HG03066 (cell line): ENCODE results near the gene SUCNR1.
"Not testable (repeated sequence)": the region's sequence is repeated elsewhere in the genome, so short reads cannot be mapped to it uniquely, and the experiment has no call there.

Source experiments
- ATAC-seq: cut with Tn5 transposase; IDR thresholded peaks from one replicate; pipeline ENCODE4 v1.9.1; 2021; ENCODE audit warnings: low read depth; ENCODE audit not compliant: unreplicated experiment

Gene SUCNR1

GRCh38 chr3:151869181-151869580 is 4.3 kb upstream of the SUCNR1 start:
- no peak for ATAC-seq

GRCh38 chr3:151871639-151872468 is 1.6 kb upstream of the SUCNR1 start:
- peak; percentile 74 for ATAC-seq

- not testable (repeated sequence) for ATAC-seq
These were observed 636 bp downstream of the SUCNR1 start for GRCh38 chr3:151874079-151874478.

- peak; percentile 40 for ATAC-seq
These were observed 2.3 kb downstream of the SUCNR1 start for GRCh38 chr3:151875759-151876158.

- no peak for ATAC-seq
These were observed 3.8 kb downstream of the SUCNR1 start for GRCh38 chr3:151877269-151877668.

- no peak for ATAC-seq
These were observed 5.0 kb downstream of the SUCNR1 start for GRCh38 chr3:151878465-151878864.

GRCh38 chr3:151879037-151879436 is 5.6 kb downstream of the SUCNR1 start:
- no peak for ATAC-seq

GRCh38 chr3:151879679-151880415 is 6.4 kb downstream of the SUCNR1 start:
- peak; percentile 48 for ATAC-seq

- no peak for ATAC-seq
These were observed 6.9 kb downstream of the SUCNR1 start for GRCh38 chr3:151880416-151880690.

- ATAC-seq: no peak
These were observed 7.7 kb downstream of the SUCNR1 start for GRCh38 chr3:151881137-151881536.

GRCh38 chr3:151885397-151885796 is 12.0 kb downstream of the SUCNR1 start:
- not testable (repeated sequence) for ATAC-seq

- not testable (repeated sequence) for ATAC-seq
These were observed 14.2 kb downstream of the SUCNR1 start for GRCh38 chr3:151887450-151888211.

GRCh38 chr3:151890721-151891141 is 17.3 kb downstream of the SUCNR1 start:
- ATAC-seq: peak; percentile 83

GRCh38 chr3:151891721-151892120 is 18.3 kb downstream of the SUCNR1 start:
- no peak for ATAC-seq

- no peak for ATAC-seq
These were observed 20.8 kb downstream of the SUCNR1 start for GRCh38 chr3:151894219-151894618.

- ATAC-seq: no peak
These were observed 22.2 kb downstream of the SUCNR1 start for GRCh38 chr3:151895478-151896241.

- no peak for ATAC-seq
These were observed 23.0 kb downstream of the SUCNR1 start for GRCh38 chr3:151896246-151897012.

- not testable (repeated sequence) for ATAC-seq
These were observed 24.7 kb downstream of the SUCNR1 start for GRCh38 chr3:151898121-151898520.

GRCh38 chr3:151898564-151899261 is 25.3 kb downstream of the SUCNR1 start:
- not testable (repeated sequence) for ATAC-seq
